RWPE2 (cell line): ENCODE data around the gene TBC1D1.

Experiments used
- ATAC-seq: fragments of 200-7000 bp; cut with Tn5 transposase; 3 replicates; pipeline ENCODE4 v1.9.1; 2021; ENCODE audit warnings: low read depth
- DNase-seq: peaks from one replicate; pipeline ENCODE4 v3.0.0-alpha.2; 2020; ENCODE audit warnings: low spot score
- H3K27ac ChIP-seq: fragments of 450-650 bp; 2 replicates; pipeline ENCODE4 v1.5.1; 2017; ENCODE audit warnings: mild to moderate bottlenecking; ENCODE audit not compliant: poor library complexity, severe bottlenecking
- H3K27me3 ChIP-seq: fragments of 250-450 bp; sonication (Bioruptor Pico); 2 replicates; pipeline ENCODE4 v1.5.1; 2021; ENCODE audit warnings: mild to moderate bottlenecking, moderate library complexity; ENCODE audit not compliant: insufficient read depth, poor library complexity, severe bottlenecking
- H3K36me3 ChIP-seq: fragments of 250-450 bp; sonication (Bioruptor Pico); 2 replicates; pipeline ENCODE4 v1.5.1; 2020; ENCODE audit warnings: low read depth, mild to moderate bottlenecking, moderate library complexity
- H3K4me1 ChIP-seq: fragments of 250-450 bp; sonication (Bioruptor Pico); 2 replicates; pipeline ENCODE4 v1.5.1; 2021; ENCODE audit warnings: mild to moderate bottlenecking, moderate library complexity; ENCODE audit not compliant: insufficient read depth, poor library complexity, severe bottlenecking
- H3K4me3 ChIP-seq: fragments of 250-450 bp; sonication (Bioruptor Pico); 2 replicates; pipeline ENCODE4 v1.5.1; 2021; ENCODE audit warnings: mild to moderate bottlenecking, moderate library complexity; ENCODE audit not compliant: severe bottlenecking
- H3K9me3 ChIP-seq: fragments of 250-450 bp; sonication (Bioruptor Pico); 2 replicates; pipeline ENCODE4 v1.5.1; 2021; ENCODE audit warnings: mild to moderate bottlenecking, moderate library complexity; ENCODE audit not compliant: severe bottlenecking
- TF ChIP-seq, protein P1 (sequence below): fragments of 450-650 bp; IDR thresholded peaks from one replicate; pipeline ENCODE4 v1.5.1; 2017; ENCODE audit warnings: mild to moderate bottlenecking, moderate library complexity; ENCODE audit not compliant: poor library complexity, severe bottlenecking

The TBC1D1 gene

DNA sequence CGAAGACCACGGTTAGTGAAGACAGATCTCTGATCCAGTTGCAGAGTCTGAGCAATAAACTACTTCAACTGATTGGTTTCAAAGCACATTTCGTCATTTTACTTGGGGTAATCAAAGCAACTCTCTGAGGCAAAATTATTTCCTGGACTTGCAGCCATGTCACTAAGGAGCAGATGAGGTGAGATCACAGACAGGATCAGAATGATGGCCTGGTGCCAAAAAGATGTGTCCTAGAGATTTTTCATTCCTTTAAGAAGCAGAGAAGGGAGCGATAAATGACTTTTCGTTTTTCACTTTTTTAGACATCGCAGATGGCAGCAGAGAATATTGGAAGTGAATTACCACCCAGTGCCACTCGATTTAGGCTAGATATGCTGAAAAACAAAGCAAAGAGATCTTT is 153.2 kb downstream of the TBC1D1 start:
- TF ChIP-seq, protein P1, sequence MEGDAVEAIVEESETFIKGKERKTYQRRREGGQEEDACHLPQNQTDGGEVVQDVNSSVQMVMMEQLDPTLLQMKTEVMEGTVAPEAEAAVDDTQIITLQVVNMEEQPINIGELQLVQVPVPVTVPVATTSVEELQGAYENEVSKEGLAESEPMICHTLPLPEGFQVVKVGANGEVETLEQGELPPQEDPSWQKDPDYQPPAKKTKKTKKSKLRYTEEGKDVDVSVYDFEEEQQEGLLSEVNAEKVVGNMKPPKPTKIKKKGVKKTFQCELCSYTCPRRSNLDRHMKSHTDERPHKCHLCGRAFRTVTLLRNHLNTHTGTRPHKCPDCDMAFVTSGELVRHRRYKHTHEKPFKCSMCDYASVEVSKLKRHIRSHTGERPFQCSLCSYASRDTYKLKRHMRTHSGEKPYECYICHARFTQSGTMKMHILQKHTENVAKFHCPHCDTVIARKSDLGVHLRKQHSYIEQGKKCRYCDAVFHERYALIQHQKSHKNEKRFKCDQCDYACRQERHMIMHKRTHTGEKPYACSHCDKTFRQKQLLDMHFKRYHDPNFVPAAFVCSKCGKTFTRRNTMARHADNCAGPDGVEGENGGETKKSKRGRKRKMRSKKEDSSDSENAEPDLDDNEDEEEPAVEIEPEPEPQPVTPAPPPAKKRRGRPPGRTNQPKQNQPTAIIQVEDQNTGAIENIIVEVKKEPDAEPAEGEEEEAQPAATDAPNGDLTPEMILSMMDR: no peak
- DNase-seq (no peak), ATAC-seq (no peak)
- Histone ChIP-seq H3K4me3 (no peak overlapping the region), H3K27me3 (no peaks in the 10 kb centered on the region), H3K4me1 (no peaks in the 10 kb centered on the region), H3K36me3 (peaks cover 9% of the 10 kb centered on the region), H3K27ac (no peak overlapping the region), H3K9me3 (no peaks in the 10 kb centered on the region)

DNA sequence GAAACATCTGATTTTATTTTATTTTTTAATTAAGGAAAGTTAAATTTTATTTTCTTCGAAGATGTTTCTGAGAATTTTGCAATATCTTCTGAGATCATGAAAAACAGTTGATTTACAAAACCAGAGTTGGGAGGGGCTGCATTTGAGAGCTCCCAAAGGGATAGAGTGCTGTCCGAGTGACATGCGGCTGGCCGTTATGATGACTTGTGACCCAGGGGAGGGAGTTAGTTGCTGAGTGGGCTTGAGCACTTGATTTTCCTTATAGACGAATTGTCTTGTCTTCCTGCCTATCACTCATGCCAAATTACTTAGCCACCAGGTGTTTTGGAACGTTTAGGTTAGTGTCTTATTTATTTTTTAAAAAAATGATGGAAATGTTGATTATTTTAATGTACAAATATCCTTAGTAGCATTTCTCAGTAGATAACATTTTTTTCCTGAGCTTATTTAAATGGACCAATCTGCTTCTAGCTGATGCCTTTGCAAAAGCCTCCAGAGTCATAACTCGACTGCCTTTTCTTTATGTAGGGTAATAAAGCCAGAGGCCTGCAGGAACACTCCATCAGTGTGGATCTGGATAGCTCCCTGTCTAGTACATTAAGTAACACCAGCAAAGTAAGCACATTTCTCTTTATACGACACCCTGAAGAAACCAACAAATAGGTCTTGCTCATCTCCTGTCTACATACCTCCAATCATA is 154.6 kb downstream of the TBC1D1 start:
- peaks cover 14% of the 10 kb centered on the region for H3K36me3 ChIP-seq
- no peak for ATAC-seq
- TF ChIP-seq, protein P1: no peak

DNA sequence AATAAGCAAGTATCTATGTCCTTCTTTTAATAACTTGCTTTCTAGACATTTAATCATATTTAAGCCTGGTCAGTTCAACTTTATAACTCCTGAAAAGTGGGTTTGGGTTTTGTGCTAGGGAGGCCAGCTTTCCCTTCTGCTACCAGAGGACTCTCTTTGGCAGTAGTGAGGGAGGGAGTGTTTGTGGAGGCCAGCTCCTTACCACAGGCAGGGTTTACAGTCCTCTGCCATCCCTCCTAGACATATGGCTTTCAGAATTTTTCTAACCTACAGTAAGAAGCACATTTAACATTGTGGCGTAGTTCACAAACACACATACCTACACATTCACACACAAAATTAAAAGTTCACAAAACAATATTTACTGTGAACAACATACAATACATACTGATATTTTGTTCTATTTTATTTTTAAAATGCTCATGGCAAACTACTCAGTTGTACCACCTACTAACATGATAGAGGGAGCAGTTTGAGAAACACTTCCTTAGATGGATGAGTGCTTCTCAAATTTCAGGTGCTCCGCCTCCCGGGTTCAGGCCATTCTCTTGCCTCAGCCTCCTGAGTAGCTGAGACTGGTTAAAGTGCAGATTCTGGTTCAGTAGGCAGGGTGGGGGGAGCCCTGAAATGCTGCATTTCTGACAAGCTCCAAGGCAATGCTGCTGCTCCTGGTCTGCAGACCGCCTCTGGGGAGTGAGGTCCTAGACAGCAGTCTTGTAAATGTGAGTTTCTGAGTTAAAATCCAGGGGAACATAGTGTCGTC is 156.0 kb downstream of the TBC1D1 start:
- Histone ChIP-seq H3K36me3 (peaks cover 15% of the 10 kb centered on the region), H3K27me3 (no peaks in the 10 kb centered on the region), H3K4me1 (no peaks in the 10 kb centered on the region), H3K4me3 (no peak overlapping the region), H3K9me3 (no peaks in the 10 kb centered on the region), H3K27ac (no peak overlapping the region)
- ATAC-seq: no peak
- TF ChIP-seq, protein P1: no peak
- no peak for DNase-seq

More for the DNA sequence above, 154.6 kb downstream of the TBC1D1 start:
- Histone ChIP-seq H3K27ac (no peak overlapping the region), H3K9me3 (no peaks in the 10 kb centered on the region), H3K4me1 (no peaks in the 10 kb centered on the region), H3K4me3 (no peak overlapping the region), H3K27me3 (no peaks in the 10 kb centered on the region)
- DNase-seq: no peak

DNA sequence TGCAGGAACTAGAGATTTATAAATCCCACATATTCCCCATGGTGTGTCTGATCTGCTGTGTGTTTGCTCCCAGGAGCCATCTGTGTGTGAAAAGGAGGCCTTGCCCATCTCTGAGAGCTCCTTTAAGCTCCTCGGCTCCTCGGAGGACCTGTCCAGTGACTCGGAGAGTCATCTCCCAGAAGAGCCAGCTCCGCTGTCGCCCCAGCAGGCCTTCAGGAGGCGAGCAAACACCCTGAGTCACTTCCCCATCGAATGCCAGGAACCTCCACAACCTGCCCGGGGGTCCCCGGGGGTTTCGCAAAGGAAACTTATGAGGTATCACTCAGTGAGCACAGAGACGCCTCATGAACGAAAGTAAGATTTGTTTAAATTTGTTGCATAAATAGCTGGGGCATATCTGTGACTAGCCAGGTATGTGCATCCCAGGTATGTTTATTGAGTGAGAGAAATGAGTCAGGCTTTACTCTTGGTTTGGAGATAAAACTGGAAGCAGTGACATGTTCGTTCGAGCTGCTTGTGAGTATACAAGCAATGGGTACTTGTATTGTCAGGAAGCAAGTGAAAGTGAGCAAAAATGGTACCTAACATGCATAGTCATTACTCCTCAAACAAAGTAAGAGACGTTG is 158.8 kb downstream of the TBC1D1 start:
- H3K4me3 ChIP-seq: no peak overlapping the region
- no peaks in the 10 kb centered on the region for H3K4me1 ChIP-seq
- DNase-seq (no peak), ATAC-seq (peak; percentile 80)
- no peaks in the 10 kb centered on the region for H3K9me3 ChIP-seq
- H3K27ac ChIP-seq: no peak overlapping the region
- no peaks in the 10 kb centered on the region for H3K27me3 ChIP-seq
- TF ChIP-seq, protein P1: no peak
- peaks cover 23% of the 10 kb centered on the region for H3K36me3 ChIP-seq
